Measurements from ENCODE around the gene COL5A1.

The COL5A1 gene

DNA sequence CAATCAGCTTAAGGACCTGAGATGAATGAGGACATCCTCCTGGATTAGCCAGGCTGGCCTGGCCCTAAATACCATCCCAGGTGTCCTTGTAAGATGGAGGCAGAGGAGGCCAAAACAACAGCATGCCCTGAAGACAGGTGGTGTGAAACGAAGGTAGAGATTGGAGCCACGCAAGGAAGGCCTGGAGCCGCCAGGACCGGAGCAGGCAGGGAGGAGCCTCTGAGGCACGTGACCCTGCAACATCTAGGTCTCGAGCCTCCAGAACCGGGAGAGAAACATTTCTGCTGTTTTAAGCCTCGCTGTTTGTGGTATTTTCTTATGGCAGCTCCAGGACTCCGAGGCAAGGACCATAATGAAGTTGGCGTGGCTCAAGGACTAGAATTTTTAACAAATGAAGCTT is 9.7 kb upstream of the COL5A1 start:
- H3K36me3 ChIP-seq (ENCODE audit: control insufficient read depth in 4 of 4, insufficient read depth in 4 of 4, low read length in 3 of 4): no peaks in the 10 kb centered on the region
- H3K4me3 ChIP-seq (ENCODE audit: control insufficient read depth in 1 of 7, extremely low read depth in 1 of 7, insufficient read depth in 4 of 7, low read depth in 2 of 7, low read length in 6 of 7): no peak overlapping the region
- peaks cover 0 to 2% (median 0%) of the 10 kb centered on the region in 5 experiments for H3K27me3 ChIP-seq (replicated peaks in 2 of 5; ENCODE audit: control insufficient read depth in 4 of 5, insufficient read depth in 5 of 5, low read length in 4 of 5)
- no peak overlapping the region for H3K27ac ChIP-seq (ENCODE audit: insufficient read depth in 1 of 2, low read depth in 1 of 2, low read length in 2 of 2, poor library complexity in 1 of 2, severe bottlenecking in 2 of 2)
- DNase-seq: no peak
- POLR2A ChIA-PET: no interaction called here
- 97% methylated on average over 10 of the region's 10 CpGs for WGBS (ENCODE audit: insufficient coverage)
- H3K4me1 ChIP-seq (ENCODE audit: control extremely low read depth in 1 of 4, control insufficient read depth in 4 of 4, insufficient read depth in 4 of 4, low read length in 3 of 4): no peaks in the 10 kb centered on the region
- no peaks in the 10 kb centered on the region for H3K9me3 ChIP-seq (ENCODE audit: control extremely low read depth in 1 of 5, control insufficient read depth in 4 of 5, insufficient read depth in 2 of 5, low read depth in 1 of 5, low read length in 4 of 5)
- CTCF ChIA-PET: no interaction called here

DNA sequence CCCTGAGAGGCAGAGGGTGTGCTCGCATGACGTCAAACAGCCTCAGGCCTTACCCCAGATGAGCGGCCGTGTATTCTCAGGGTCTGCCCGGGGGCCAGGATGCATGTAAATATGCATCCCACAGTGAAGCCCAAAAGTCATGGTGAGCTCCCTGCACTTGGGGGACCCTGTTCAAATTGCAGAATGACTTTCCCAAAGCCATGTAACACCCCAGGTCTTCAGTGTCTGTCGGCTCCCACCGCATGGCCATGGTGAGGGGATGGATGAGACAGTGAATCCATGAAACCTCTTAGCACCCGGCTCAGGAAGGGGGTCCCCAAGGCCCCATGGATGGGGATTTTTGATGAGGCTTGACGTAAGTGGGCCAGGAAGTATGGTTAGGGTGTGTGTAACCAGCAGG is 9.3 kb upstream of the COL5A1 start:
- Histone ChIP-seq H3K9me3 (ENCODE audit: control extremely low read depth in 1 of 5, control insufficient read depth in 4 of 5, insufficient read depth in 2 of 5, low read depth in 1 of 5, low read length in 4 of 5) (no peaks in the 10 kb centered on the region), H3K27ac (ENCODE audit: insufficient read depth in 1 of 2, low read depth in 1 of 2, low read length in 2 of 2, poor library complexity in 1 of 2, severe bottlenecking in 2 of 2) (no peak overlapping the region), H3K27me3 (replicated peaks in 2 of 5; ENCODE audit: control insufficient read depth in 4 of 5, insufficient read depth in 5 of 5, low read length in 4 of 5) (peaks cover 0 to 2% (median 0%) of the 10 kb centered on the region in 5 experiments), H3K36me3 (ENCODE audit: control insufficient read depth in 4 of 4, insufficient read depth in 4 of 4, low read length in 3 of 4) (no peaks in the 10 kb centered on the region), H3K4me3 (ENCODE audit: control insufficient read depth in 1 of 7, extremely low read depth in 1 of 7, insufficient read depth in 4 of 7, low read depth in 2 of 7, low read length in 6 of 7) (no peak overlapping the region), H3K4me1 (ENCODE audit: control extremely low read depth in 1 of 4, control insufficient read depth in 4 of 4, insufficient read depth in 4 of 4, low read length in 3 of 4) (no peaks in the 10 kb centered on the region)
- CTCF ChIA-PET: no interaction called here
- POLR2A ChIA-PET: no interaction called here
- DNase-seq: no peak
- WGBS (ENCODE audit: insufficient coverage): 96% methylated on average over 8 of the region's 9 CpGs

DNA sequence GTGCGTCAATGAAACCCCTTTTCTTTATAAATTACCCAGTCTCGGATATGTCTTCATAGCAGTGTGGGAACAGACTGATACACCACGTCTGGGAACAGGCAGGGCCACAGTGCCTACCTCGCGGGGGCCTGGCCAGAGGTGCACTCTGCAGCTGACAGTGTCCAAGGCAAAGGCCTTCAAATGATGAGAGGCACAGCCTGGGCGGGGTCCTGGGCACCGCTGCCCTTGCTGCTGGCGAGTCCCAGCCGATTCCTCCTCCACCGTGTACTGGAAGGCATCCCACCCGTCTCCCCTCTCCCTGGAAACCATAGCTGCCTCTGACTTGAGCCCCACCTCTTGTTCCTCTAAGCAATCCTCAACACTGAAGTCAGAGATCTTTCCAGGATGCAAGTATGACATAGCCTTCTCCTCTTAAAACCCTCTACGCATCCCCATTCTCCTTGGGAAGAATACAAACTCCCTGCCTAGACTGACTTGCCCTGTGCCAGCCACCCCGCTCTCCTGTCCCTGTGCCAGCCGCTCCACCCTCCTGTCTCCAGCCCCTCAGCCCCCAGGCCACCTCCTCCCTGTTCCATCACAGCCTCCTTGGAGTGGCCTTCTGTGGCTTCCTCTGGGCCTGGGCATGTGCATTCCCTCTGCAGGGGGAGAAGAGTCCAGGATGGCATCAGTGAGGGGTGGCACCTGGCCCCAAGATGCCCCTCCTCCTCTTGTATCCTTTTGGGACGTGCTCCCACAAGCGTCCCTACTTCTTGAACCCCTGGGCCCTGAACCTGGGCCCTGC is 8.1 kb upstream of the COL5A1 start:
- Histone ChIP-seq H3K36me3 (ENCODE audit: control insufficient read depth in 4 of 4, insufficient read depth in 4 of 4, low read length in 3 of 4) (no peaks in the 10 kb centered on the region), H3K9me3 (ENCODE audit: control extremely low read depth in 1 of 5, control insufficient read depth in 4 of 5, insufficient read depth in 2 of 5, low read depth in 1 of 5, low read length in 4 of 5) (no peaks in the 10 kb centered on the region), H3K27me3 (replicated peaks in 2 of 5; ENCODE audit: control insufficient read depth in 4 of 5, insufficient read depth in 5 of 5, low read length in 4 of 5) (peaks cover 0 to 2% (median 0%) of the 10 kb centered on the region in 5 experiments), H3K4me3 (ENCODE audit: control insufficient read depth in 1 of 7, extremely low read depth in 1 of 7, insufficient read depth in 4 of 7, low read depth in 2 of 7, low read length in 6 of 7) (no peak overlapping the region), H3K27ac (ENCODE audit: insufficient read depth in 1 of 2, low read depth in 1 of 2, low read length in 2 of 2, poor library complexity in 1 of 2, severe bottlenecking in 2 of 2) (no peak overlapping the region), H3K4me1 (ENCODE audit: control extremely low read depth in 1 of 4, control insufficient read depth in 4 of 4, insufficient read depth in 4 of 4, low read length in 3 of 4) (no peaks in the 10 kb centered on the region)
- ChIA-PET CTCF (no interaction called here), POLR2A (interaction anchor here (0.5 kb wide), 1 partner anchor 24 kb away, joined by 6 read pairs; no protein-coding TSS in a partner anchor)
- 99% methylated on average over 15 of the region's 16 CpGs for WGBS (ENCODE audit: insufficient coverage)
- DNase-seq: no peak

DNA sequence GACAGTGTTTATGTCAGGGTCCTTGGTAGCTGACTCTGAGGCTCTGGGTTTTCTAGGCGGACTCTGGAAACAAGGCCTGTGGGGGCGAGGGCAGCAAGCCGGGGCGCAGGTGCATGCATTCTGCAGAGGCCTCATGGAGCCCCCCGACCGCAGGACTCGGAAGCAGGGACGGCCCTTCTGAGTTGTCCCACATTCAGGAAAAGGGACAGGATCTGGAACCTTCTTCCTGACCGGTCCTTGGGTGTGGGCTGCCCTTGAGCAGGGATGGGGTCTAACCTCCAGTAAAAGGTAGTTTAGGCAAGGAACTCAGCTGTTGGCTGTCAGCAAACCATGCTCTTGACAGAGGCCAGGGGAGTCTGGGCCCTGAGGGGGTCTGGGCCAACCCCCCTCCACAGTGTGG is 7.4 kb upstream of the COL5A1 start:
- H3K27ac ChIP-seq (ENCODE audit: insufficient read depth in 1 of 2, low read depth in 1 of 2, low read length in 2 of 2, poor library complexity in 1 of 2, severe bottlenecking in 2 of 2): no peak overlapping the region
- no peak overlapping the region for H3K4me3 ChIP-seq (ENCODE audit: control insufficient read depth in 1 of 7, extremely low read depth in 1 of 7, insufficient read depth in 4 of 7, low read depth in 2 of 7, low read length in 6 of 7)
- POLR2A ChIA-PET: interaction anchor here (0.5 kb wide), 1 partner anchor 25 kb away, joined by 6 read pairs; no protein-coding TSS in a partner anchor
- no peaks in the 10 kb centered on the region for H3K9me3 ChIP-seq (ENCODE audit: control extremely low read depth in 1 of 5, control insufficient read depth in 4 of 5, insufficient read depth in 2 of 5, low read depth in 1 of 5, low read length in 4 of 5)
- WGBS (ENCODE audit: insufficient coverage): 88% methylated on average over 9 of the region's 9 CpGs
- DNase-seq: no peak
- no peaks in the 10 kb centered on the region for H3K4me1 ChIP-seq (ENCODE audit: control extremely low read depth in 1 of 4, control insufficient read depth in 4 of 4, insufficient read depth in 4 of 4, low read length in 3 of 4)
- CTCF ChIA-PET: no interaction called here
- no peaks in the 10 kb centered on the region for H3K36me3 ChIP-seq (ENCODE audit: control insufficient read depth in 4 of 4, insufficient read depth in 4 of 4, low read length in 3 of 4)
- H3K27me3 ChIP-seq (replicated peaks in 2 of 5; ENCODE audit: control insufficient read depth in 4 of 5, insufficient read depth in 5 of 5, low read length in 4 of 5): peaks cover 0 to 3% (median 0%) of the 10 kb centered on the region in 5 experiments

DNA sequence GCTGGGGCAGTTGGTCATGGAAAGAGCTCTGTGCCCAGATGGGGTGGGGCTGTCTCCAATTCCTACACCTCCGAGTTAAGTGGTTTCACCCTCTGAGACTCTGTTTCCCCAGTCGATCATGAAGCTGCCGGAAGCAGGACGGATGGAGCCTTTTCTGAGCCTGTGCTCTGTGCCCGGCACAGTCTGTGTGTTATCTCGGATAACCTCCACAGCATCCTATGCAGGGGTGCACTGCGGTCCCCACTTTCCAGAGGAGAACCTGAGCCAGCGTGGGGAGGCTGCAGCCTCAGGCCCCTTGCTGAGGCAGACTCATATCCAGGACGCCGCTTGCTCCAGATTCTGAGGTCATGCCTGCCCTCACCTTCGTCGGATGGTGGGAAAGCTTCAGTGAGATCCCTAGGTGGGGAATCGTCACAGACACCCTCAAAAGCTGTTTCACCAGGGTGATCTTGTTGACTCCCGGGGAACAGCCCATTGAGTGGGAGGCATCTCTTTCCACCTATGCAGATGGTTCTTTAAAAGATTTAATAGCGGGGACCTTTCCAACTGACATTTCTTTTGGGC is 6.9 kb upstream of the COL5A1 start:
- peaks cover 0 to 4% (median 0%) of the 10 kb centered on the region in 5 experiments for H3K27me3 ChIP-seq (replicated peaks in 2 of 5; ENCODE audit: control insufficient read depth in 4 of 5, insufficient read depth in 5 of 5, low read length in 4 of 5)
- 98% methylated on average over 15 of the region's 15 CpGs for WGBS (ENCODE audit: insufficient coverage)
- no peaks in the 10 kb centered on the region for H3K4me1 ChIP-seq (ENCODE audit: control extremely low read depth in 1 of 4, control insufficient read depth in 4 of 4, insufficient read depth in 4 of 4, low read length in 3 of 4)
- CTCF ChIA-PET: no interaction called here
- no peak overlapping the region for H3K27ac ChIP-seq (ENCODE audit: insufficient read depth in 1 of 2, low read depth in 1 of 2, low read length in 2 of 2, poor library complexity in 1 of 2, severe bottlenecking in 2 of 2)
- H3K9me3 ChIP-seq (ENCODE audit: control extremely low read depth in 1 of 5, control insufficient read depth in 4 of 5, insufficient read depth in 2 of 5, low read depth in 1 of 5, low read length in 4 of 5): no peaks in the 10 kb centered on the region
- no peaks in the 10 kb centered on the region for H3K36me3 ChIP-seq (ENCODE audit: control insufficient read depth in 4 of 4, insufficient read depth in 4 of 4, low read length in 3 of 4)
- POLR2A ChIA-PET: no interaction called here
- DNase-seq: no peak
- no peak overlapping the region for H3K4me3 ChIP-seq (ENCODE audit: control insufficient read depth in 1 of 7, extremely low read depth in 1 of 7, insufficient read depth in 4 of 7, low read depth in 2 of 7, low read length in 6 of 7)

DNA sequence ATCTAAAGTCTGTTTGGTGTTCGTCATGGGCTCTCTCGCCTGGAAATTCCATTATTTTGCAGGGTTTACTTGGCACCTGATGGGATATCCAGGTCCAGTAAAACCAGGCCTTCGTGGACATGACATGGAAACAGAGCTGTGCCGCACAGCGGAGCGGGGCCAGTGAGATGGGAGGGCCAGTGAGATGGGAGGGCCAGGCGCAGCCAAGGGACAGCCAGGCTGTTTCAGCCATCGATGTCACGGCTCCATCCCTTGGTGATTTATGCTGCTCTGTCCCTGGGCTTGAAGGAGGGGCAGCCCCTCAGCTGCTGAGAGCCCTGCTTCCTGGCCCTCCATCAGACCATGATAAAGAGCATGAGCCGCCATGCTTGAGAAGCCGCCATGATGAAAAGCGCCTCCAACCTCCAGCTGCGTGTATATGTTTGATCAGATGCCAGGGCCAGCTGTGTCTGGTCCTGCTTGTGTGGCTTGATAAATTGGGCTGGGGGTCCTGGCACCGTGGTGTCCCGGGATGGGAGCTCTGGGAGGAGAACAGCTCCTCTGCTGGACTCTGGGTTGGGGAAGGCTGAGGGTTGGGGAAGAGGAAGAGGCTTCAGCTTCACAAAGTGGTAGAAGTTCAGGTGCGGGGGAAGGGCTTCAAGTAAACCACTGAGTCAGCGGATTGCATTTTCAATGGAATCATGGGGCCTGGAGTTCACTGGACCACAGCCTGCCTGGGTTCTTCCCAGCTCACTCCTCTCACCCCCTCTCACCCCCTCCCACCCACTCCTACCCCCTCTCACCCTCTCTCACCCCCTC is 6.1 kb upstream of the COL5A1 start:
- Histone ChIP-seq H3K9me3 (ENCODE audit: control extremely low read depth in 1 of 5, control insufficient read depth in 4 of 5, insufficient read depth in 2 of 5, low read depth in 1 of 5, low read length in 4 of 5) (no peaks in the 10 kb centered on the region), H3K36me3 (ENCODE audit: control insufficient read depth in 4 of 4, insufficient read depth in 4 of 4, low read length in 3 of 4) (no peaks in the 10 kb centered on the region), H3K27me3 (replicated peaks in 2 of 5; ENCODE audit: control insufficient read depth in 4 of 5, insufficient read depth in 5 of 5, low read length in 4 of 5) (peaks cover 0 to 8% (median 0%) of the 10 kb centered on the region in 5 experiments), H3K27ac (ENCODE audit: insufficient read depth in 1 of 2, low read depth in 1 of 2, low read length in 2 of 2, poor library complexity in 1 of 2, severe bottlenecking in 2 of 2) (no peak overlapping the region), H3K4me1 (ENCODE audit: control extremely low read depth in 1 of 4, control insufficient read depth in 4 of 4, insufficient read depth in 4 of 4, low read length in 3 of 4) (no peaks in the 10 kb centered on the region), H3K4me3 (ENCODE audit: control insufficient read depth in 1 of 7, extremely low read depth in 1 of 7, insufficient read depth in 4 of 7, low read depth in 2 of 7, low read length in 6 of 7) (no peak overlapping the region)
- ChIA-PET CTCF (interaction anchor here (1.2 kb wide), 1 partner anchor 186 kb away, joined by 3 read pairs; no protein-coding TSS in a partner anchor), POLR2A (interaction anchor here (0.6 kb wide), 1 partner anchor 1349 kb away, joined by 3 read pairs; no protein-coding TSS in a partner anchor)
- WGBS (ENCODE audit: insufficient coverage): 97% methylated on average over 13 of the region's 17 CpGs
- DNase-seq: no peak

Data from common myeloid progenitor, CD34-positive (primary cell).